Psoas muscle (tissue), 8 donors: Measurements from ENCODE around the gene UBE3B. TPM values are rescaled to one million over a fixed set of nuclear protein-coding genes. Genes with fewer than 3 reads are reported as not detected.

ENCODE experiments used
- ATAC-seq, 4 donors: fragments of 200-7000 bp; cut with Tn5 transposase; one replicate each; pipeline ENCODE4 v1.9.1; 2020; ENCODE audit warnings: moderate library complexity in 3 of 4, mild to moderate bottlenecking in 2 of 4
- DNase-seq, 2 donors: peaks; one replicate each; pipeline ENCODE4 v3.0.0-alpha.2; 2020
- H3K27ac ChIP-seq: fragments of 200-600 bp; one replicate; pipeline ENCODE4 v1.8.0; 2022
- H3K27me3 ChIP-seq, 3 donors: fragments of 200-600 bp in 1 of 3; one replicate each; pipeline versions ENCODE4 v1.6.1 to v1.8.0; 2013 to 2022; ENCODE audit warnings: low read length in 2 of 3, mild to moderate bottlenecking in 2 of 3, moderate library complexity in 1 of 3; ENCODE audit not compliant: insufficient read depth in 3 of 3
- H3K36me3 ChIP-seq, 2 donors: fragments of 200-600 bp in 1 of 2; one replicate each; pipeline versions ENCODE4 v1.6.1 to v1.8.0; 2013 to 2022; ENCODE audit warnings: low read depth in 1 of 2, mild to moderate bottlenecking in 1 of 2, moderate library complexity in 1 of 2; ENCODE audit not compliant: insufficient read depth in 1 of 2
- H3K4me1 ChIP-seq: fragments of 200-600 bp; one replicate; pipeline ENCODE4 v1.8.0; 2022
- H3K4me3 ChIP-seq: fragments of 200-600 bp; one replicate; pipeline ENCODE4 v1.8.0; 2022; ENCODE audit warnings: mild to moderate bottlenecking
- H3K9me3 ChIP-seq: fragments of 200-600 bp; one replicate; pipeline ENCODE4 v1.8.0; 2022
- CTCF ChIP-seq: fragments of 200-600 bp; IDR thresholded peaks from one replicate; pipeline ENCODE4 v1.8.0; 2022; ENCODE audit warnings: antibody characterized with exemption
- WGBS, 3 donors: extraction: QIAGEN DNeasy Blood & Tissue Kit; methylation state at CpG; one replicate each; pipeline versions ENCODE4 v1.1.6 to v1.1.7; 2013; 5-methylcytosine and 5-hydroxymethylcytosine counted together
- intact Hi-C, 2 donors: fragments of 100-400 bp; cut with DNase I; formaldehyde crosslinking; loops; one replicate each; pipeline versions ENCODE4 v1.11.0 to v1.14.2; 2022
- polyA plus RNA-seq, 3 donors: library from polyadenylated mRNA; stranded (reverse); fragments of 200-250 nt; gene quantifications; one replicate each; pipeline ENCODE4 v1.2.3, GENCODE V29; 2013
- total RNA-seq, 4 donors: library from RNA; stranded (reverse); fragmentation: NEBNext Ultra II Directional in 2 of 4; extraction: Animal tissue kit (Norgen Biotek cat#: 25700) in 2 of 4; gene quantifications; one replicate each; pipeline versions ENCODE4 v1.2.1 to v1.2.4, GENCODE V29; 2021 to 2023
- donor health status: healthy with polysubstance abuse.
- donor health status: DM: no; HTN: no; CAD: no; lungs with moderate emphysema.
- donor health status: Bipolar disorder and iron deficiency.
- donor health status: healthy.
- donor health status: DM: yes; HTN: yes; CAD: no.
- donor health status: DM: no; HTN: no; CAD: no.
- donor health status: DM: no; HTN: no; CAD: no.
- donor health status: DM: yes; HTN: yes; CAD: no.

UBE3B gene
- total and polyA plus RNA-seq, 7 donors = 13.5 to 50.8 (median 42.6) TPM

DNA sequence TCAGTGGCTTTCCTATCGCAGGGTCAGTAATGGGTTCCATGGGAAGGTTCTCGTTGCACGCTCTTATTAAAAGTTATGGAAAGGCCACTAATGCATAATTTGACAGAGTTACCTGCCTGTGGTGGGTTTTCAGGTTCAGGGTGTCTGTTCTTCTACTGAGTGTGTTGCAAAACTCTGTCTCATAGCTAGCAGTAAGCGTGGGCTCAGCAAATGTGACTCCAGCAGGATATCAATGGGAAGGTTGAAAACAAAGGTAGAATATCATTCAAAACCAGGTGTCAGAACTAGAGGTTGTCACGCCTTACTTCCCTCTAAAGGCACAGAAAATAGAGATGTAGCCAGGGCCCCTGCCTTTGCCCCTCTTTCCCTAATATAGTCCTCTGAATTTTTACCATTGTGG is 24.9 kb downstream of the UBE3B start:
- TF ChIP-seq CTCF = no peak
- no peak overlapping the region for H3K27ac ChIP-seq
- 97 to 98% (median 98%) methylated on average over 5 of the region's 5 CpGs for WGBS, 3 donors
- no peaks in the 10 kb centered on the region for H3K9me3 ChIP-seq
- ATAC-seq (no peak), DNase-seq (no peak)
- no peak overlapping the region for H3K4me3 ChIP-seq
- no peaks in the 10 kb centered on the region for H3K4me1 ChIP-seq
- intact Hi-C loops = no loop called here
- H3K27me3 ChIP-seq = no peaks in the 10 kb centered on the region
- H3K36me3 ChIP-seq = peaks cover 8 to 100% of the 10 kb centered on the region in 2 donors

DNA sequence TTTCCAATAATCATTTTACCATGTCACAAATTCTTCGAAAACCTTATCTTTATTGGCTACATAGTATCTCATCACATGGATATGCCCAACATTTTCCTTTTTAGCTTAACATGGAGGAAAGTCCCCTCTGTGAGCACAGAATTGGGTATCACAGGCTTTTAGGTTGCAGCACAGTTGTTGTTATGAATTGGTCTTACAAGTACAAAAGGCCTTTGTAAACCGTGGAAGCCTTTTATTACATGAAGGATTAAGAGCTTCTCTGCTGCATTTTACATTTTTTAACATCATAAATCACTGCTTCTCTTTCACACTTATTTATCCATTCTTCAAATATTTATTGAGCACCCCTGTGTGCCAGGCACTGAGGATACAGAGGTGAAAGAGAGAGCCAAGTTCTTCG is 26.2 kb downstream of the UBE3B start:
- intact Hi-C loops = no loop called here
- no peak for TF ChIP-seq CTCF
- no peak overlapping the region for H3K4me3 ChIP-seq
- no peak overlapping the region for H3K27ac ChIP-seq
- DNase-seq (no peak), ATAC-seq (no peak)
- no peaks in the 10 kb centered on the region for H3K9me3 ChIP-seq
- no peaks in the 10 kb centered on the region for H3K27me3 ChIP-seq
- peaks cover 6 to 100% of the 10 kb centered on the region in 2 donors for H3K36me3 ChIP-seq
- 52 to 59% (median 53%) methylated on average over 3 of the region's 3 CpGs for WGBS, 3 donors
- no peaks in the 10 kb centered on the region for H3K4me1 ChIP-seq

- intact Hi-C loops = no loop called here
- Histone ChIP-seq H3K27me3 (no peaks in the 10 kb centered on the region), H3K4me1 (no peaks in the 10 kb centered on the region), H3K4me3 (no peak overlapping the region), H3K36me3 (peaks cover 6 to 100% of the 10 kb centered on the region in 2 donors), H3K27ac (no peak overlapping the region), H3K9me3 (no peaks in the 10 kb centered on the region)
- 14 to 43% (median 31%) methylated on average over 1 of the region's 1 CpG for WGBS, 3 donors
- no peak for TF ChIP-seq CTCF
- DNase-seq (no peak), ATAC-seq (no peak)
Observed at GRCh38 chr12:109504068-109504467, 26.6 kb downstream of the UBE3B start.

GRCh38 chr12:109510196-109510595 is 32.8 kb downstream of the UBE3B start:
- H3K4me1 ChIP-seq = no peaks in the 10 kb centered on the region
- peak in 1 of 4 donors; percentile 67 for ATAC-seq
- peaks cover 11 to 100% of the 10 kb centered on the region in 2 donors for H3K36me3 ChIP-seq
- no peaks in the 10 kb centered on the region for H3K9me3 ChIP-seq
- DNase-seq = no peak
- WGBS, 3 donors = 86 to 90% (median 88%) methylated on average over 15 of the region's 15 CpGs
- no peaks in the 10 kb centered on the region for H3K27me3 ChIP-seq
- H3K4me3 ChIP-seq = no peak overlapping the region
- intact Hi-C loops = no loop called here
- no peak for TF ChIP-seq CTCF
- no peak overlapping the region for H3K27ac ChIP-seq

- no peaks in the 10 kb centered on the region for H3K9me3 ChIP-seq
- peaks cover 16 to 99% of the 10 kb centered on the region in 2 donors for H3K36me3 ChIP-seq
- H3K27ac ChIP-seq = no peak overlapping the region
- DNase-seq = no peak
- 78 to 89% (median 86%) methylated on average over 1 of the region's 1 CpG for WGBS, 3 donors
- intact Hi-C loops = no loop called here
- TF ChIP-seq CTCF = no peak
- no peak for ATAC-seq
- H3K4me1 ChIP-seq = no peaks in the 10 kb centered on the region
- H3K4me3 ChIP-seq = no peak overlapping the region
- no peaks in the 10 kb centered on the region for H3K27me3 ChIP-seq
Observed at GRCh38 chr12:109512608-109513007, 35.2 kb downstream of the UBE3B start.
